Adrenal gland (tissue), 12 donors: ENCODE results near the gene ATP11A. TPM values are rescaled to one million over a fixed set of nuclear protein-coding genes. Genes with fewer than 3 reads are reported as not detected.
A peak's percentile ranks its signal among the peaks of the same experiment; 100 is the strongest.

Experiments used
- DNase-seq, 7 donors: peaks; one replicate each; pipeline ENCODE4 v3.0.0-alpha.2; 2019 to 2020
- H3K27ac ChIP-seq, 5 donors: fragments of 200-600 bp; sonication (generic) in 4 of 5; 1 replicate in 3 of 5; 2 replicates in 2 of 5; pipeline versions ENCODE4 v1.5.1 to v1.8.0; 2016 to 2020; ENCODE audit warnings: mild to moderate bottlenecking in 1 of 5
- H3K27me3 ChIP-seq: fragments of 200-600 bp; 2 replicates; pipeline ENCODE4 v1.8.0; 2021
- H3K36me3 ChIP-seq, 2 donors: fragments of 200-600 bp; replicated peaks in 1 of 2; 1 replicate in 1 of 2; 2 replicates in 1 of 2; pipeline versions ENCODE4 v1.5.1 to v1.8.0; 2018 to 2022
- H3K4me1 ChIP-seq, 2 donors: fragments of 200-600 bp; replicated peaks in 1 of 2; 1 replicate in 1 of 2; 2 replicates in 1 of 2; pipeline versions ENCODE4 v1.5.1 to v1.8.0; 2018 to 2021
- H3K4me3 ChIP-seq, 4 donors: fragments of 200-600 bp; sonication (generic) in 3 of 4; one replicate each; pipeline ENCODE4 v1.5.1; 2016 to 2018
- H3K9me3 ChIP-seq, 3 donors: fragments of 200-600 bp; sonication (generic) in 1 of 3; replicated peaks in 1 of 3; 1 replicate in 2 of 3; 2 replicates in 1 of 3; pipeline versions ENCODE4 v1.5.1 to v1.8.0; 2016 to 2021
- POLR2A ChIP-seq, 2 donors: fragments of 450-650 bp; IDR thresholded peaks; one replicate each; pipeline ENCODE4 v1.6.1; 2017; ENCODE audit warnings: antibody characterized with exemption in 2 of 2, mild to moderate bottlenecking in 2 of 2, moderate library complexity in 1 of 2
- WGBS, 4 donors: extraction: QIAGEN DNeasy Blood & Tissue Kit in 2 of 4; methylation state at CpG; one replicate each; pipeline versions ENCODE4 v1.1.5 to v1.1.7; 2013 to 2017; 5-methylcytosine and 5-hydroxymethylcytosine counted together
- intact Hi-C, 2 donors: fragments of 100-400 bp; cut with DNase I; formaldehyde crosslinking; loops; one replicate each; pipeline versions ENCODE4 v1.14.1 to v1.15.0; 2022 to 2023
- polyA plus RNA-seq, 3 donors: library from polyadenylated mRNA; stranded (reverse); fragments of 200-250 nt in 2 of 3; fragments of 350-450 nt in 1 of 3; fragmentation: Illumina TruSeq in 1 of 3; extraction: RNeasy Lipid Tissue Mini Kit (QIAGEN cat#74804) in 1 of 3; gene quantifications; one replicate each; pipeline ENCODE4 v1.2.3, GENCODE V29; 2013 to 2014
- total RNA-seq, 9 donors: library from RNA; depleted of rRNA in 4 of 9; stranded (reverse); fragments of >200 nt in 4 of 9; fragments of 120-200 nt in 1 of 9; fragmentation: NEBNext Ultra II Directional in 1 of 9; extraction: Animal tissue kit (Norgen Biotek cat#: 25700) in 1 of 9; gene quantifications; one replicate each; pipeline versions ENCODE4 v1.1.0 to v1.2.4, GENCODE V29; 2013 to 2023
- TF ChIP-seq, protein P1 (sequence below), 6 experiments: fragments of 450-650 bp in 4 of 6; fragments of 200-600 bp in 2 of 6; sonication (generic) in 1 of 6; IDR thresholded peaks; 1 replicate in 5 of 6; 2 replicates in 1 of 6; pipeline versions ENCODE4 v1.5.1 to v1.8.0; 2016 to 2021; ENCODE audit warnings: antibody characterized with exemption in 6 of 6, mild to moderate bottlenecking in 2 of 6, moderate library complexity in 1 of 6
- donor health status: healthy with polysubstance abuse.
- donor health status: Bipolar disorder and iron deficiency.
- donor health status: DM: yes; HTN: yes; CAD: no.
- donor health status: DM: no; HTN: no; CAD: no.
- donor health status: DM: no; HTN: no; CAD: no.
- donor health status: DM: yes; HTN: yes; CAD: no.

The ATP11A gene
- total and polyA plus RNA-seq, 12 donors, result 6.0 to 94.1 (median 29.8) TPM

DNA sequence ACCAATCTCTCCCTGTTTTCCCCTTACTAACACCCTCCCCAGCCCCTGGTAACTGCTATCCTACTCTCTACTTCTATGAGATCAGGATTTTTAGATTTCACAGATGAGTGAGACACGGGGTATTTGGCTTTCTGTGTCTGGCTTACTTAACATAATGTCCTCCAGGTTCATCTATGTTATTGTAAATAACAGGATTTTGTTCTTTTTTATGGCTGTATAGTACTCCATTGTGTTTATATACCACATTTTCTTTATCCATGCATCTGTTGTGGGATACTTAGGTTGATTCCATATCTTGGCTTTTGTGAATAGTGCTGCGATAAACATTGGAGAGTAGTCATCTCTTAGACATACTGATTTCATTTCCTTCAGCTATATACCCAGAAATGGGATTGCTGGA, 28.5 kb upstream of the ATP11A start:
- H3K4me3 ChIP-seq, result no peak overlapping the region
- H3K27me3 ChIP-seq, result no peaks in the 10 kb centered on the region
- no peaks in the 10 kb centered on the region for H3K4me1 ChIP-seq
- WGBS, 4 donors, result 89 to 94% (median 91%) methylated on average over 2 of the region's 2 CpGs
- intact Hi-C loops, result no loop called here
- no peak for DNase-seq
- no peak for TF ChIP-seq POLR2A (IDR thresholded peaks at IDR 0.05)
- TF ChIP-seq, protein P1, sequence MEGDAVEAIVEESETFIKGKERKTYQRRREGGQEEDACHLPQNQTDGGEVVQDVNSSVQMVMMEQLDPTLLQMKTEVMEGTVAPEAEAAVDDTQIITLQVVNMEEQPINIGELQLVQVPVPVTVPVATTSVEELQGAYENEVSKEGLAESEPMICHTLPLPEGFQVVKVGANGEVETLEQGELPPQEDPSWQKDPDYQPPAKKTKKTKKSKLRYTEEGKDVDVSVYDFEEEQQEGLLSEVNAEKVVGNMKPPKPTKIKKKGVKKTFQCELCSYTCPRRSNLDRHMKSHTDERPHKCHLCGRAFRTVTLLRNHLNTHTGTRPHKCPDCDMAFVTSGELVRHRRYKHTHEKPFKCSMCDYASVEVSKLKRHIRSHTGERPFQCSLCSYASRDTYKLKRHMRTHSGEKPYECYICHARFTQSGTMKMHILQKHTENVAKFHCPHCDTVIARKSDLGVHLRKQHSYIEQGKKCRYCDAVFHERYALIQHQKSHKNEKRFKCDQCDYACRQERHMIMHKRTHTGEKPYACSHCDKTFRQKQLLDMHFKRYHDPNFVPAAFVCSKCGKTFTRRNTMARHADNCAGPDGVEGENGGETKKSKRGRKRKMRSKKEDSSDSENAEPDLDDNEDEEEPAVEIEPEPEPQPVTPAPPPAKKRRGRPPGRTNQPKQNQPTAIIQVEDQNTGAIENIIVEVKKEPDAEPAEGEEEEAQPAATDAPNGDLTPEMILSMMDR (IDR thresholded peaks at IDR 0.05), result no peak
- no peak overlapping the region for H3K27ac ChIP-seq
- no peaks in the 10 kb centered on the region for H3K9me3 ChIP-seq
- H3K36me3 ChIP-seq, result no peaks in the 10 kb centered on the region

DNA sequence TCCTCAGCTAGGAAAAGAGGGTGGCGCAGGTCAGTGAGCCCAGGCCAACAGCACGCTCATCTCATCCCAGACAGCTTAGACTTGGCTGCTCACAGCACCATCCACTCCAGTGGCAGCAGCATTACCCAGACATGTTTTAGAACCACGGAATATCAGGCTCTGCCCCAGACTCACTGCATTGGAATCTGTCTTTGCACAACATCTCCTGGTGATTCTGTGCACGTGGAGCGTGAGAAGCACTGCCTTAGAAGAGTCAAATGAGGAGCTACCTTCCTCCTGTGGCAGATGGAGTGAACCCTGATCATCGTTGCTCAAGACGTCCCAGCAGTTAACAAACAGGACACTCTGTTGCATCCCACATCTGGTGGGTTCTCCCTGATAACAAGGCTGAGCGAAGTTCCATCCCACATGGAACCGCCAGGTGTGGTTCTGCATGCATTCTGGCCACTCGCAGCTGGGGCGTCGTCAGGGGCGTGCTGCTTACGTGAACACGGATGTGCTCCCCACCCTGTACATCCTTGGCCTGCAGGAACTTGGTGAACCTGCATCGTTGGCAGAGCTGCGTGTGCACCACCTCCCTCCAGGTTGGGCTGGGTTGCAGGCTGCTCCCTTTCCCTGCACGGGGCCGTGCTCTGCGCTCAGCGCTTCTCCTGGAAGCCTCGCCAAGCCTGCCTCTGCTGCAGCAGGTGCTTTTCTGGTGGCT, 25.2 kb upstream of the ATP11A start:
- Histone ChIP-seq H3K4me1 (no peaks in the 10 kb centered on the region), H3K9me3 (no peaks in the 10 kb centered on the region), H3K27ac (no peak overlapping the region), H3K36me3 (no peaks in the 10 kb centered on the region), H3K27me3 (no peaks in the 10 kb centered on the region), H3K4me3 (no peak overlapping the region)
- 81 to 90% (median 88%) methylated on average over 7 to 22 of the region's 22 CpGs for WGBS, 4 donors
- peak in 1 of 7 donors; percentile 29 for DNase-seq
- intact Hi-C loops, result no loop called here
- TF ChIP-seq, protein P1 (IDR thresholded peaks at IDR 0.05), result no peak
- TF ChIP-seq POLR2A (IDR thresholded peaks at IDR 0.05), result no peak

DNA sequence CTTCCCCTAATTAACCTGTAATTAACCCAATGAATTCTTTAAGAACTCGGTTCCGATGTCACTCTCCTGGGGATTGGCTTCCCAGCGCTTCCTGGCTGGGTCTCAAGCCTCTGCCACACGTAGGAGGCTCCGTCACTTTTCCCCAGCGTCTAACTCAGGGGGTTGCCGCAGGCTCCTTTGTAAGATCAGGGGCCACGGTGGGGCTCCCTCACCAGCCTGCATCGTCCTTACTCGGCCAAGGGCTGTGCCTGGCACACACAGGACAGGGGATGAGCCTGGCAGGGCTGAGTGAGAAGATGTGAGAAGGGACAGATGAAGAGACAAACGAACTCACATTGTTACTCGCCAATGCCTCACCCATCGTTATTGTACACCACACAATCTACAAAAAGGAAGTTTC, 20.9 kb upstream of the ATP11A start:
- H3K27me3 ChIP-seq, result no peaks in the 10 kb centered on the region
- no peaks in the 10 kb centered on the region for H3K4me1 ChIP-seq
- H3K27ac ChIP-seq, result no peak overlapping the region
- intact Hi-C loops, result no loop called here
- no peaks in the 10 kb centered on the region for H3K9me3 ChIP-seq
- 75 to 84% (median 81%) methylated on average over 12 to 13 of the region's 13 CpGs for WGBS, 4 donors
- TF ChIP-seq POLR2A (IDR thresholded peaks at IDR 0.05), result no peak
- TF ChIP-seq, protein P1 (IDR thresholded peaks at IDR 0.05), result no peak
- H3K4me3 ChIP-seq, result no peak overlapping the region
- no peaks in the 10 kb centered on the region for H3K36me3 ChIP-seq
- DNase-seq, result peak in 1 of 7 donors; percentile 21

DNA sequence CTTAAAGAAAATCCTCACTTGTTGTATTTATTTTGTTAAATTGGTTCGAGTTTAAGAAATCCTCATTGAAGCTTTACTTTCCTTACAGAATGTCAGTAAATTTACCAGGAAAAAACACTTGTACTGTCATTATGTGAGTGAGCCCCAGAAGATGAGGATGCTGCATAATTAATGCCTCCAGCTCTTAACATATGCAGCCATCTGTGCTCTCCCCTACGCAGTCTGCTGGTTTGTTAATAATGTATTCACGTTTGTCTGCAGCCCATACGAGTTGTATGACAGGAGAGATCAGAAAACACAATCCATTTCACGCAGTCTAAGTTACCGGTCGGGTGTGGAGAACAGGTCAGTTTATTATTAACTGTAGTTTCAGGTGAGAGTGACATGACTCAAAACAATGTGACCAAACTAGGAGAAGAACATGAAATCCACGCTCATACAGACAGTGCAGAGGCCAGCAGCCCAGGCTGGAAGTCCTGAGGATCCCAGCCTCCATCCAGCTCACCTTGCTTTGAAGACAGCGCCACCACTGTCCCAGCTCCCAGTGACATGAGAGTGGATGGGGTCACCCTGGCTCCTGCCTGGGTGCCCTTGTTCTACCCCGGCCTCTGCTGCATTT, 19.8 kb upstream of the ATP11A start:
- TF ChIP-seq, protein P1 (IDR thresholded peaks at IDR 0.05), result no peak
- TF ChIP-seq POLR2A (IDR thresholded peaks at IDR 0.05), result no peak
- H3K36me3 ChIP-seq, result no peaks in the 10 kb centered on the region
- 84 to 91% (median 86%) methylated on average over 10 of the region's 10 CpGs for WGBS, 4 donors
- no peaks in the 10 kb centered on the region for H3K9me3 ChIP-seq
- no peak overlapping the region for H3K4me3 ChIP-seq
- intact Hi-C loops, result no loop called here
- DNase-seq, result peak in 1 of 7 donors; percentile 18
- no peak overlapping the region for H3K27ac ChIP-seq
- H3K4me1 ChIP-seq, result no peaks in the 10 kb centered on the region
- no peaks in the 10 kb centered on the region for H3K27me3 ChIP-seq
